HepG2 (cell line): Measurements from ENCODE around the gene TNFRSF6B. TPM values are rescaled to one million over a fixed set of nuclear protein-coding genes. Genes with fewer than 3 reads are reported as not detected.

Source experiments
- ATF5 ChIP-seq: sonication (generic); formaldehyde crosslinking; IDR thresholded peaks from 2 replicates; pipeline ENCODE4 v1.4.0; 2020; ENCODE audit warnings: mild to moderate bottlenecking, low read depth, missing genetic modification reagents
- ATF7 ChIP-seq, 2 experiments: fragments of 450-650 bp in 1 of 2; sonication (generic) in 1 of 2; formaldehyde crosslinking in 1 of 2; IDR thresholded peaks; 2 replicates each; pipeline versions ENCODE4 v1.4.0 to v1.6.1; 2016 to 2020; ENCODE audit warnings: antibody characterized with exemption in 1 of 2, mild to moderate bottlenecking in 1 of 2, missing genetic modification reagents in 1 of 2
- CSRNP1 ChIP-seq: sonication (generic); formaldehyde crosslinking; IDR thresholded peaks from 2 replicates; pipeline ENCODE4 v1.8.1; 2023; ENCODE audit warnings: mild to moderate bottlenecking, missing genetic modification reagents
- IRF9 ChIP-seq: sonication (generic); formaldehyde crosslinking; IDR thresholded peaks from 2 replicates; pipeline ENCODE4 v1.8.0; 2022; ENCODE audit warnings: missing genetic modification reagents, mild to moderate bottlenecking, borderline replicate concordance
- IRX3 ChIP-seq: sonication (generic); formaldehyde crosslinking; IDR thresholded peaks from 2 replicates; pipeline ENCODE4 v1.8.1; 2023; ENCODE audit warnings: mild to moderate bottlenecking, low read depth, missing genetic modification reagents, borderline replicate concordance
- KAT8 ChIP-seq: IDR thresholded peaks from 2 replicates; pipeline ENCODE4 v1.6.1; 2016; ENCODE audit warnings: missing genetic modification reagents, missing compliant biosample characterization
- MIER3 ChIP-seq: IDR thresholded peaks from 2 replicates; pipeline ENCODE4 v1.6.1; 2016; ENCODE audit warnings: missing compliant biosample characterization, borderline replicate concordance
- MXD3 ChIP-seq: IDR thresholded peaks from 2 replicates; pipeline ENCODE4 v1.6.1; 2016; ENCODE audit warnings: mild to moderate bottlenecking, missing biosample characterization, missing genetic modification reagents
- RFX1 ChIP-seq: fragments of 450-650 bp; IDR thresholded peaks from 2 replicates; pipeline ENCODE4 v1.6.1; 2017
- SNAI1 ChIP-seq: sonication (generic); formaldehyde crosslinking; IDR thresholded peaks from 2 replicates; pipeline ENCODE4 v1.5.0; 2020; ENCODE audit warnings: mild to moderate bottlenecking, missing genetic modification reagents, borderline replicate concordance
- SRF ChIP-seq: IDR thresholded peaks from 2 replicates; pipeline ENCODE4 v1.6.1; 2011; ENCODE audit warnings: mild to moderate bottlenecking, low read depth, low read length, moderate library complexity
- TBL1XR1 ChIP-seq: fragments of 150-350 bp; IDR thresholded peaks from 2 replicates; pipeline ENCODE4 v1.6.1; 2014; ENCODE audit warnings: borderline replicate concordance, low read length; ENCODE audit not compliant: partially characterized antibody
- ZKSCAN1 ChIP-seq: fragments of 150-350 bp; IDR thresholded peaks from 2 replicates; pipeline ENCODE4 v1.6.1; 2014; ENCODE audit warnings: low read length
- ZNF3 ChIP-seq: IDR thresholded peaks from 2 replicates; pipeline ENCODE4 v1.7.0; 2017; ENCODE audit warnings: inconsistent platforms
- ZNF337 ChIP-seq: sonication (generic); formaldehyde crosslinking; IDR thresholded peaks from 2 replicates; pipeline ENCODE4 v1.5.1; 2020; ENCODE audit warnings: missing genetic modification reagents, low read depth, mild to moderate bottlenecking, borderline replicate concordance
- ZNF512B ChIP-seq: sonication (generic); formaldehyde crosslinking; IDR thresholded peaks from 2 replicates; pipeline ENCODE4 v1.5.1; 2020; ENCODE audit warnings: missing genetic modification reagents, mild to moderate bottlenecking, borderline replicate concordance
- ZNF747 ChIP-seq: sonication (generic); formaldehyde crosslinking; IDR thresholded peaks from 2 replicates; pipeline ENCODE4 v1.8.1; 2023; ENCODE audit warnings: missing genetic modification reagents, mild to moderate bottlenecking, borderline replicate concordance
- ZNF776 ChIP-seq: sonication (generic); formaldehyde crosslinking; IDR thresholded peaks from 2 replicates; pipeline ENCODE4 v1.4.0; 2020; ENCODE audit warnings: mild to moderate bottlenecking, missing genetic modification reagents
- ZSCAN21 ChIP-seq: sonication (generic); formaldehyde crosslinking; IDR thresholded peaks from 2 replicates; pipeline ENCODE4 v1.8.0; 2022; ENCODE audit warnings: mild to moderate bottlenecking, missing genetic modification reagents, moderate library complexity, borderline replicate concordance
- ZSCAN30 ChIP-seq: sonication (generic); formaldehyde crosslinking; IDR thresholded peaks from 2 replicates; pipeline ENCODE4 v1.5.0; 2020; ENCODE audit warnings: mild to moderate bottlenecking, missing genetic modification reagents
- polyA plus RNA-seq, 8 experiments: library from polyadenylated mRNA; depleted of rRNA in 3 of 8; stranded (reverse) in 7 of 8; unstranded in 1 of 8; fragments of >200 nt; fragmentation: Illumina TruSeq in 4 of 8; extraction: Trizol in 4 of 8; gene quantifications; 2 replicates each; pipeline versions ENCODE4 v1.2.1 to v1.2.3, GENCODE V29; 2011 to 2016; ENCODE audit warnings: low read depth in 4 of 8, missing spikeins in 1 of 8, mixed read lengths in 1 of 8; ENCODE audit not compliant: insufficient read depth in 1 of 8
- total RNA-seq, 5 experiments: library from RNA; depleted of rRNA; stranded (reverse); fragments of >200 nt; fragmentation: Illumina TruSeq; extraction: Trizol; gene quantifications; 2 replicates each; pipeline ENCODE4 v1.2.3, GENCODE V29; 2016; ENCODE audit warnings: low read depth in 1 of 5

The TNFRSF6B gene
- total and polyA plus RNA-seq, 2 of the 13 experiments (the other 11 are each of a cell fraction or from before 2014, with no cell fraction given) = 0.24 TPM; not detected in 1

- TF ChIP-seq ATF7 (IDR thresholded peaks at IDR 0.05) = no peak
- peak; percentile 84 for TF ChIP-seq ATF7 (CRISPR knock-in tag; IDR thresholded peaks at IDR 0.05)
- no peak for TF ChIP-seq RFX1
- no peak for TF ChIP-seq ZNF3 (CRISPR knock-in tag)
- TF ChIP-seq IRX3 (CRISPR knock-in tag) = peak; percentile 89; the same call in 1 of the 2 replicates
- TF ChIP-seq MIER3 = peak; percentile 76; the same call in 1 of the 2 replicates
- 0 out of 2 replicates have a peak, but pooled peaks have one; percentile 39 for TF ChIP-seq ZSCAN30
- TF ChIP-seq SNAI1 (CRISPR knock-in tag) = 0 out of 2 replicates have a peak, but pooled peaks have one; percentile 3
- peak; percentile 63; the same call in 1 of the 2 replicates for TF ChIP-seq IRF9
- TF ChIP-seq ZNF337 = no peak
- TF ChIP-seq ZSCAN21 = peak; percentile 92
- TF ChIP-seq ZNF512B (CRISPR knock-in tag) = no peak
- no peak for TF ChIP-seq ZKSCAN1
- peak; percentile 61; the same call in 1 of the 2 replicates for TF ChIP-seq ZNF747
- peak; percentile 81 for TF ChIP-seq TBL1XR1
- no peak for TF ChIP-seq ATF5 (CRISPR knock-in tag)
- peak; percentile 78; the same call in 1 of the 2 replicates for TF ChIP-seq MXD3 (CRISPR knock-in tag)
- TF ChIP-seq SRF = no peak
- TF ChIP-seq ZNF776 (CRISPR knock-in tag) = no peak
- peak; percentile 82; the same call in 1 of the 2 replicates for TF ChIP-seq KAT8 (CRISPR knock-in tag)
- peak; percentile 86; the same call in 1 of the 2 replicates for TF ChIP-seq CSRNP1 (CRISPR knock-in tag)
Observed at GRCh38 chr20:63739130-63740069, 42.9 kb downstream of the TNFRSF6B start, which contains the start of gene SLC2A4RG (continued).
